ENCODE measurements around the gene PANX2. TPM values are rescaled to one million over a fixed set of nuclear protein-coding genes. Genes with fewer than 3 reads are reported as not detected.

PANX2 gene
- total and polyA plus RNA-seq, 2 of the 13 experiments (the other 11 are each of a cell fraction or from before 2014, with no cell fraction given) = 0.15 to 1.1 TPM

GRCh38 chr22:50145721-50146438 is 24.7 kb upstream of the PANX2 start (continued):
- TF ChIP-seq ZNF646 (CRISPR knock-in tag; IDR thresholded peaks at IDR 0.05) (no peak), BATF2 (CRISPR knock-in tag; IDR thresholded peaks at IDR 0.05) (0 out of 2 replicates have a peak, but pooled peaks have one; percentile 63), ZSCAN9 (CRISPR knock-in tag; IDR thresholded peaks at IDR 0.05; ENCODE audit: borderline replicate concordance) (no peak), ZNF468 (CRISPR knock-in tag; IDR thresholded peaks at IDR 0.05) (no peak), FOXJ3 (CRISPR knock-in tag; IDR thresholded peaks at IDR 0.05; ENCODE audit: borderline replicate concordance) (no peak), ZNF180 (CRISPR knock-in tag; IDR thresholded peaks at IDR 0.05; ENCODE audit: borderline replicate concordance, low read depth) (no peak), NR2F1 (CRISPR knock-in tag; IDR thresholded peaks at IDR 0.05) (peak in 1 of 2 experiments; percentile 61; a peak in 2 of 4 replicates), HOXA7 (CRISPR knock-in tag; IDR thresholded peaks at IDR 0.05) (peak; percentile 59; the same call in 1 of the 2 replicates), CENPBD1 (CRISPR knock-in tag; IDR thresholded peaks at IDR 0.05; ENCODE audit: borderline replicate concordance, low read depth) (no peak), PLSCR1 (CRISPR knock-in tag; IDR thresholded peaks at IDR 0.05; ENCODE audit: borderline replicate concordance) (no peak), MXD1 (CRISPR knock-in tag; IDR thresholded peaks at IDR 0.05) (no peak), GATAD2A (CRISPR knock-in tag; IDR thresholded peaks at IDR 0.05) (peak; percentile 49), ISL2 (CRISPR knock-in tag; IDR thresholded peaks at IDR 0.05) (no peak), ZBTB42 (CRISPR knock-in tag; IDR thresholded peaks at IDR 0.05) (no peak), ZNF572 (CRISPR knock-in tag; IDR thresholded peaks at IDR 0.05) (no peak), ZBTB4 (CRISPR knock-in tag; IDR thresholded peaks at IDR 0.05; ENCODE audit: borderline replicate concordance) (no peak)

Measured in HepG2 (cell line).